HL-60/S4 treated with phorbol 12-myristate 13-acetate at 8.2 ng/mL for 4 days and 3 days (cell line): ENCODE measurements around the gene TMOD1.

Source experiments
- in situ Hi-C: fragments of 300-500 bp; cut with MboI; formaldehyde crosslinking; loops from 2 replicates; pipeline ENCODE4 v1.15.0; 2022; ENCODE audit warnings: low sequenced_read_pairs

The TMOD1 gene

DNA sequence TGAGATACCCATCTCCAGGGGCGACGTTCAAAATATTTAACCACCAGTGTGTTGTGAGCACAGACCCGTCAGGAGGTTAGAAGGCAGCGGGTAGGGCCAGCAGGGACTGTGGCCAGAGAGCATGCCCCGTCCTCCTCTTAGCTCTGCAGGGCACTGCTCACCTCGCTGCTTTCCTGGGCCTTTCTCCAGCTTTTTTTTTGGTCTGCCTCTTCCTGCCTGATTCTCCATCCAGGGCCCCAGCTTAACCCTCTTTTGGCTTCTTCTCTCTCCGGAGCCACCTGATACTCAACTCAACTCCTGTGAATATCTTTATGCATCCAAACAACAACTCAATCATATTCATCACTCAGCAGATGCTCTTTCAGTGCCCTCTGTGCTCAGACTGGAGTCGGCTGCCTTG lies 44.0 kb downstream of the TMOD1 start:
- in situ Hi-C loops = no loop called here

DNA sequence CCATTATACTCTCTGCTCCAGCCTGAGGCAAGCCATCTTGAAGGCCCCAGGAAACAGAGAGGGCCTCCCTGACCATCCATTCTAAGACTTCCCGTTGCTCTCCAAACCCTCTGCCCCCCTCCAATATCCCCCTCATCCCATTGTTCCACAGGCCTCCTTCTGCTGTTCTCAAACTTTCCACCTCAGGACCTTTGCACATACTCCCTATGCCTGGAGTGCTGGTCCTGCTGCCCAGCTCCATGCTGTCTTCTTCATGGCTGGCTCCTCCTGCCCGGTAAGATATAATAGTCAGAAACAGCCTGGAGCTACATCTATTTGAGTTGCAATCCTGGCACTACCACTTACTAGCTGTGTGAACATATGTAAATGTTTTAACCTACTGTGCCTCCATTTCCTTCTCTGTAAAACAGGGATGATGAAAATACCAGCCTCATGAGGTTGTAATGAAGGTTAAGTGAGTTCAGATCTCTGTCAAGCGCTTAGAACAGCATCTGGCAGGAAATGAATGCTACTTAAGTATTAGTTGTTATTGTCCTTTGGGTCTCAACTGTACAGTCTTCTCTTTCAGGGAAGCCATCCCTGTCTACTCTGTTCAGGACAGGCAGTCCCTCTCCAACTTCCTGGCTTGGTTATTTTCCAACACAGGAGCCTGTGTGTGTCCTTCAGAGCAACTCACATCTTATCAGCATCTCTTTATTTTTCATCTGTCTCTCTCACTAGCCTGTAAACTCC lies 45.8 kb downstream of the TMOD1 start:
- in situ Hi-C loops = no loop called here

DNA sequence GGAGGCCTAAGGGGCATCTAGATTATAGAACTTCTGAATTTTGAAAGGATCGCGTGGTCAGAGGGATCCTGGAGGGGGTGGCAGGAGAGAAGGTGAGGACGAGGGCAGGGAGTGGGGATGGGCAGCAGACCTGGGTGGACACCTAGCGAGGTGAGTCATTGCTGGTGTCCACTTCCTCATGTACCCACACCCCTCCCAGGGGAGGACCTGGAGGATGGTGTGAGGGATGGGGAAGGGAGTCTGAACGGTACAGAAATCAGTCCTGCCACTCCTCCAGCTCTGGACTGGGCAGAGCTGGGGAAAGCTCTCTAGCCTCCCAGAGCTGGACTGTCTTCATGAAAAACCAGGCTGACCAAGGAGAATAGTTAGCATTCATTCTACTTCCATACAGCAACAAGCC lies 46.9 kb downstream of the TMOD1 start:
- in situ Hi-C loops = no loop called here

DNA sequence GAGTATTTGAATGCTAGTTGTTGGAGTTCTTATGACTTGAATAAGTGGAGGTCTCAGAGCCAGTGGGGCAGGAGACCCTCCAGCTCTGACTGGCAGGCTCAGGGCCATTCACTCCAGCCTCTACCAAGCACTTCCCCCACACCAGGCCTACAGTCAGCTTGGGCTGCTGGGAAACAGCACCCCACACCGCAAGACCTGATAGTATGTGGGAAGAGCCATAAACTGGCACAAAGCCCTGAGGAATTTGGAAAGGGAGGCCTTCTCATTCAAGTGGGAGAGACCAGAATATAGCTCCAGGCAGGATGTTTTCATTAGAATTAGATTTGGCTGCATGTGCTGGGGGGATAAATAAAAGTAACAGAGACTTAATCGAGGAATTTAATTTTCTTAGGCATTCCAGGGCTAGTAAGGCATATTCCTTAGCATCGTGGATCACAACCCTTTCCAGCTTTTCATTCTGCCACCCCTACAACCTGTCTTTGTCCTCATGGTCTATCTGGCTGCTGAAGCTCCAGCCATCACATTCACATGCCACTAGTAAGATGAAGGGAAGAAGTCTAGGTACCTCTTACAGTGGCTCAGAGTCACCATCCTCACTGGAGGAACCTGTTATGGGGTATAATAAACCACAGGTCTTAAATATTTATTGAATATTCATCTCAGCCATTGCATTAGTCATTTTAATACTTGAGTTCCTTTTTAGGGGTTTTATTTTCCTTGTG lies 47.5 kb downstream of the TMOD1 start:
- in situ Hi-C loops = no loop called here

DNA sequence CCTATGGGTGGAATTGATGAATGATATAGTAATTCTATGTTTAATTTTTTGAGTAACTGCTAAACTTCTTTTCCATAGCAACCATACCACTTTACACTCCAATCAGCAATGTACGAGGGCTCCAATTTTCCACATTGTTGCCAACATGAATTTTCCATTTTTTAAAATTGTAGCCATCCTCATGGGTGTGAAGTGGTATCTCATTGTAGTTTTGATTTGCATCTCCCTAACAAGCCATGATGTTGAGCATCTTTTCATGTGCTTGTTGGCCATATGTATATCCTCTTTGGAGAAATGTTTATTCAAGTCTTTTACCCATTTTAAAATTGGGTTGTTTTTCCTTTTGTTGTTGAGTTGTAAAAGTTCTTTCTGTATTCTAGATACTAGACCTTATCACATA lies 48.9 kb downstream of the TMOD1 start:
- in situ Hi-C loops = no loop called here

DNA sequence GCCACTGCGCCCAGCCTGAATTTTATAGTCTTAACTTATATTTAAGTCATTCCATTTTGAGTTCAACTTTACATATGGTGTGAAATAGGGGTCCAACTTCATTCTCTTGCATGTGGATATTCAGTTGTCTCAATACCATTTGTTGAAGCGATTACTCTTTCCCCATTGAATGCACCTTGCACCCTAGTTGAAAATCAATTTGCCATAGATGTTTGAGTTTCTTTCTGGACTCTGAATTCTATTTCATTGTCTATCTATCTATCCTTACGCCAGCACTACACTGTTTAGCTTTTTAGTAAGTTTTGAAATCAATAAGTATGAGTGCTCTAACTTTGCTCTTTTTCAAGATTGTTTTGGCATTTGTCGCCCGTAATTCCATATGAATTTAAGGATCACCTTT lies 49.8 kb downstream of the TMOD1 start:
- in situ Hi-C loops = no loop called here

DNA sequence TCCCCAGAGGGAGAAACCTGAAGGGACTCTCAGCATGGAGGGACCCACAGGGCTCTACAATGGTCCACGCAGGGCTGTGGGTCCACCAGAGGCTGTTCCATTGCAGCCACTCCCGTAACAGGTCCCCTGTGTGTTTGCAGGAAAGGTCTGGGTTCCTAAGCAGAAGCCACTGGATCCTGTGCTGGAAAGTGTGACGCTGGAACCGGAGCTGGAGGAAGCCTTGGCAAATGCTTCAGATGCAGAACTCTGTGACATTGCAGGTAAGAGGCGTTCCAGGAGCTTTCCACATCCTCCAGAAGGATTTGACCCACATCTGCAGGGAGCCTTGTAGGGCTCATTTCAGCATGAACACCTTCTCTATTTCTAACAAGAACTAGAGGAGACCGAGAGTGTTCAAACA lies 51.7 kb downstream of the TMOD1 start:
- in situ Hi-C loops = no loop called here

DNA sequence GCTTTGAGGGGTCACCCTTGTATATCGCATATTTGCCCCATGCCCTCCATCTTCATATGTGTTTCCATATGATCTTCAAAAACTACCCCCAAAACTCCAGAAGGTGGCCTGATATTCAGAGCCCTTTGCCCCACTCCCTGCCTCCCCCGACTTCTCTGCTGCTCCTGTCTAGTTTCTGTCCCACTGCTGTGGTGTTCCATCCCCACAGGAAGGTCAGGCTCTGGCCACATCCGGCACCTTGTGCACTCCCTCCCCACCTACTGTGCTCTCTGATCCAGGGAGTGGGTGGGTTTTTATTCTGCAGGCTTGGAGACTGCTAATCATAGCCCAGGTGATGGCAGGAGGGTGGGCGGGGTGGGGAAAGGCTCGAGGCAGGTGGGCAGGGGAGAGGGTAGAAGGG lies 52.4 kb downstream of the TMOD1 start:
- in situ Hi-C loops = no loop called here

DNA sequence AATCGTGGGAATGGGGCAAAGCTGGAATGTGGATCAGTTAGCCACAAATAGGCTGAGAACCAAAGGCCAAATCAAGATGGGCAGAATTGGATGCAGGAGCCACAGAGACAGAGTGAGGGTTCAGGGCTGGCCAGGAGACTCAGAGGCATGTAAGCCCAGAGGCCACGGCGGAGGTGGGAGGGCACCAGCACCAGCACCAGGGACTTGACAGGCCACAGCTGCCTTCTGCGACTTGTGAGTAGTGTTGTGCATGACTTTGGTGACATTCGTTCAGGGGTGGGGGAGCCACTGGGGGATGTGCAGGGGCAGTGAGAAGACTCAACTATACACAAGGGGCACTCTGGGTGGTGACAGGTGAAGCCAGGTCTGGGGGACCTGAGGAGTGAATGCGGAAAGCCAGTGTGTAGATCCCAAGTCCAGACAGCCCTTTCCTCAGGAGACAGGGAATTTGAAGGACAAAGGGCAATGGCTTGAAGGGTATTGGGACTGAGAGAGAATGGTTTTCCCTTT lies 53.2 kb downstream of the TMOD1 start:
- in situ Hi-C loops = no loop called here

DNA sequence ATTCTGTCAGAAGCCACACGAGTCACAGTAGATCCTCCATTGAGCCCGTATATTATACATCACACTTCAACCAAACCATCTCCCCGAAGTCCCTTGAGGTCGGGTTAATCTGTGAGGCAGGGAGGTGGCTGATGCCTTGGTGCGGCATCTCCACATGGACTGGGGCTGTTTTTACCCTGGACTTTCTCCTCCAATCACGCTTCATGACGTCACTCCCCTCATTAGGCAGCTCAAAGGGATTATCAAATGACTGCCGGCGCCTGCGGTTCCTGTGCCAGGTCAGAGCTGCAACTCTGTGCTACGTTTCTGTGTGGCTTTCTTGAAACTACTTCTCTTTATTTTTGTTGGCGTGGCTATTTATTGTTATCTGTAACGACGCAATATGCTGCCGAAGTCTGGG lies 53.7 kb downstream of the TMOD1 start:
- in situ Hi-C loops = no loop called here

DNA sequence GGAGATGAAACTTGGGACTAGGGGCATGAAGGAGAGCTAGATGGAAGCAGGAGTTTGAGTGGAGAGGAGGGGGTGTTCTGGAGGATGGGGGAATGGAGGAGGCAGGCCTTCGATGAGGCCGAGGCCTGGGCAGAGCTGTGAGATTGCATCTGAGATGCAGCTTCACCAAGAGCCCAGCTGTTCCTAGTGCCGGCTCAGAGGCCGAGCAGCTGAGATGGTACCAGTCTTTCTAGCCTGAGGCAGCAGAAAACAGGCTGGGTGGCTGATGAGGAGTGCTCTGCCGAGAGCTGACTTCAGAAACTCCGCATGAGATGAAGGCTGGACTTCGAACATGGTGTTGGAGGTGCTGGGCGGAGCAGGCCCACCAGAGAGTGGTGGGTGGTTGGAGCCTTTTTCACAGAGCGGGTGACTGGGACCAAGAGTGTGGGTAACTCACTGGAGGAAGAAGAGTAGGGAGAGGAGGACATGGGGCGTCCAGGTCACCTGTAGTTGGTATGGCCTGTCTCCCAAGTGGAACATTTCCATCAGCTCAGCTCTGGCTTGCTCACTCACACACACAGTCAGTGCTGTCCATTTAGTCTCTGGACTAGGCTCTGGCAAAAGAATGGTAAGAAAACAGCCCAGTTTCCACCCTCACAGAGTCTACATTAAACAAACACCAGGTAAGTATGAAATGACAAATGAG lies 54.7 kb downstream of the TMOD1 start:
- in situ Hi-C loops = no loop called here

DNA sequence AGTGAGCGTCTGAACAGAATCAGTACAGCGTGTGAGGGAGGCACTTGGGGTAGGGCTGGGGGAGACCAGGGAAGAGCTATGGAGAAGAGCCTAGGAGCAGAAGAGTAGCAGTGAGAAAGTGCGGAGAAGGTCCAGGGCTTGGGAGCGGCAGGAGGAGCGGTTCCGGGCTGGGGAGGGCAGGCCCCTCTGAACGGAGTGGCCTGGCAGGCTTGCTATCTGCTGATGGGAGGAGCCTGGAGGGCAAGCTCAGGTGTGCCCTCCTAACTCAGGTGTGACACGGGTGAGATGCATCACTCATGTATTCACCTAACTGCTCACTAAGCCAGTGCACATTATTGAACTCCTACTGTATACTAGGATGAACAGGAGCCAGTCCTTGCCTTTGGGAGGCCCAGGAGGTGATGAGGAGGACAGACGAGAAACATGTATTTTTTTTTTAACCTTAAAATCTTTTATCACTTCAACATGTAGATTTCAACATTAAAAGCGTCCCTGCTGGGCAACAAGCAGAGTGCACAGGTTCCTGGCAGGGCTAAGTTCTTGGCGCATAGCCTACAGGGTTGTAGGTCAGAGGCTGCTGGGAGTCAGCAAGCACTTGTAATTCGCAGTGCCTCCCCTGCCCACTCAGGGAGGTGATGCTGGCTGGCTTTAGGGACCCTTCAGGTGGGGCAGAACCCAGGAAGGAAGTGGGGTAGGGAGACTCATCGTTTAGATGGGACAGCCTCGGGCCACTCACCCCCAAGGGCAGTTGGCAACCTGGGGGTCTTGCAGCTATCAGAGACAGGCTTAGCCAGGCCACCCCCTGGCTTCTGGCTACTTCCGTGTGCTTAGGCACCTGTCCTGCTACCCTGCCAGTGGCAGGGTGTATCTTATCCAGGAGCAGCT lies 55.5 kb downstream of the TMOD1 start:
- in situ Hi-C loops = no loop called here

DNA sequence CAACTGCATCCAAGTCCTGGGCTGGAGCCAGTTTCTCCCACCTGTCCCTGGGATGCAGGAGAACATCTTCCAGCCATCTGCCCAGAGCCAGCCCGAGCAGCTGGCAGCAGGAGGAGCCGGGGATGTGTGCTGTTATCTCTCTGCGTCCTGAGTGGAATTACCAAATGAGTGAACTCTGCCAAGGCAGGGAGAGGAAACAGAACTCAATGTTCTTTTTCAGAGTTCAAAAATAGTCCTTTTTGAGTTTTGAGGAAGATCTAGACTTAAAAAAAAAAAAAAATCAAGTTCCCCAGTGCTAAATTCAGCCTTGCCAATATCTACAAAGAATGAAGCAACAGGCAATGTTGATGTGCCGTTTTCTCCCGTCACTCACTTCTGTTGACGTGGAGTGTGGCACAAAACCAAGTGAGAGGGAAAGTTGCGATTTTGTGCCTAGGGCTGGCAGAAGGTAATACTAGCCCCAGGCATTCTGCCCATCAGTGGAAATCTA lies 56.2 kb downstream of the TMOD1 start:
- in situ Hi-C loops = no loop called here

DNA sequence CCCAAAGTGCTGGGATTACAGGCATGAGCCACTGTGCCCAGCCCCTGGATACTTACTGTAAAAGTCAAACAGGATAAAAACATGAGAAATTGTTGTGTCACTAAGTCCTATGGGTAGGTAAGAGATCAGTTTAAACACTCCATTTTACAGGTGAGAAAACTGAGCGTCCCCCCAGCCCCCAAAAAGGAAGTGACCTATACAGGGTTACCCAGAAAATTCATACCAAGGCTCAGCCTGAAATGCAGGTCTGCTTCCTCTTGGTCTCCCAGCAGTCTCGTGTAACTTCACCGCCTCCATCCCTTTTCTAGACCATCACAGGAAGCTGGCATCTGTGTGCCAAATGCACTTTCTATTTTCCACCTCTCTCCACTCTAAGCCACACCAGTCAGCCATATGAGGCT lies 57.2 kb downstream of the TMOD1 start:
- in situ Hi-C loops = no loop called here

DNA sequence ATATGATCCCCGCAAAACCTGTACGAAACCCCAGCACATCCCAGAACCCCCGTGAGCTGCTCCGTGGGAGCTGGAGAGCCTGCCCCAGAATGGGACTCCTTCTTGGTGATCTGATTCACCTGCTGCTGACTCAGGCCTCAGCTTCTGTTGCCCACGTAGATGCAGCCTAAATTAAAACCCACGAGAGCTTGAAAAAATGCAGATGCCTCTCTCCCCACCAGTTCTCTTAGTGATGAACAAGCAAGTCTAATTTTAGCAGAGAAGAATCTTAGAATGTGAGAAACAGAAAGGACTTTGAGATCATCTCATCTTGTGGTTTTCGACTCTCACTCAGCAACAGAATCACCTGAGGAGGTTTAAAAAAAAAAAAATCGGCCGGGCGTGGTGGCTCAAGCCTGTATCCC lies 57.6 kb downstream of the TMOD1 start:
- in situ Hi-C loops = no loop called here

DNA sequence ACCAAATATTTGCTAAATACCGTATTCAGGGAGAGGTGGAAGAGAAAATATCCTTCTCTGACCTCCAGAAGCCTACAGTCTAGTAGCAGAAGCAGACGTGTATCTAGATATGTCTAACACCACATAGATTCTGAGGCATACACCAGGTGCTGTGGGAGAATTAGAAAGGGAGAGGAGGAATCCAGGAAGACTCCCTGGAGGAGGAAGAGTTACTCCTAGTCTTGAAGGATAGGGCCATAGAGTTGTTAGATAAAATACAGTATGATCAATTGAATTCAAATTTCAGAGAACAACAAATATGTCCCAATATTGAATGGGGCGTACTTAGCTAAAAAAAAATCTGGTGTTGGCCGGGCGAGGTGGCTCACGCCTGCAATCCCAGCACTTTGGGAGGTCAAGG lies 58.7 kb downstream of the TMOD1 start:
- in situ Hi-C loops = no loop called here

DNA sequence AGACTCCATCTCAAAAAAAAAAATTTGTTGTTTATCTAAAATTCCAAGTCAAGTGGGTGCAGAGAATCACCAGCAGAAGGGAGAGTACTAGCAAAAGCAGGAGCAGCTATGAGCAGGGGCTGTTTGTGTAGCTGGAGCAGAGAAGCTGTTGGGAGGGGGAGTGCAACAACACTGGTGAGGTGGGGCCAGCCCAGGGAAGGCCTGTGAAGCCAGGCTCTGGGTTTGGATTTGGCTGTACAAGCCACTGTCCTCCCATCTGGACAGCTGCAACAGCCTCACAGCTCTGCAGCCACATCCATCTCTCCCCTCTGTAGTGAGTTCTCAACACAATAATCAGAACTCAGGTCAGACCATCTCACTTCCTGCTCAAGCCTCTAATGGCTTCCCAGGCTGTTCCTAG lies 59.4 kb downstream of the TMOD1 start:
- in situ Hi-C loops = no loop called here

DNA sequence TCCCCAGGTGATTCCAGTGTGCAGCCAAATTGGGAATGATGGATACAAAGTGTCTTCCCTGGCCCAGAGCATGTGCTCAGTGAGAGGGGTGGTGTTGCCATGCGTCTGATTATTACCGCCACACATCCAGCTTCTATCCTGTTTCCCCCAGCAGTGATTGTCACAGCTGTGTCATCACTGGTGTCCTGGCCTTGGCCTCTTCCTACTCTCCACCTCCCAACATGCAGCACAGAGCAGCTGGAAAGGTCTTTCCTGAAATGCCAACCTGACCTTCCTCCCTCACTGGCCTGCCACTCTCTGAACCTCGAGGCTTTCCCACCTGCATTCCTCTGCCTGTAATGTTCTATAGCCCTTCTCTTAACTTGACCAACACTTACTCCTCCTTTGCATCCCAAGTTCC lies 60.0 kb downstream of the TMOD1 start:
- in situ Hi-C loops = no loop called here

DNA sequence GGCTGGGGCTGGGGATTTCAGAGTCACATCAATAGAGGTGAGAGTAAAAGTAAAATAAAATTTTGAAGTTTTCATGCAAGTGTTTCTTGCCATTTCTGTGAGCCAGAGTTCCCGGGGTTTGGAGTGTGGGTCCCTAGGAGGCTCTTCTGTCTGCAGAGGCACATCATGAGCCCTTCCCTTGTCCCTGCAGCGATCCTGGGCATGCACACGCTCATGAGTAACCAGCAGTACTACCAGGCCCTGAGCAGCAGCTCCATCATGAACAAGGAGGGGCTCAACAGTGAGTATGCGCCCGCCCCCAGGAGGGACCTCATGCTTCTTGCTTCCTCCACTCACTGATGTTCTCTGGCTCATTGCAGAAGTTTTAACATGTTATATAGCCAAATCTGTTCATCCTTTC lies 61.1 kb downstream of the TMOD1 start:
- in situ Hi-C loops = no loop called here

DNA sequence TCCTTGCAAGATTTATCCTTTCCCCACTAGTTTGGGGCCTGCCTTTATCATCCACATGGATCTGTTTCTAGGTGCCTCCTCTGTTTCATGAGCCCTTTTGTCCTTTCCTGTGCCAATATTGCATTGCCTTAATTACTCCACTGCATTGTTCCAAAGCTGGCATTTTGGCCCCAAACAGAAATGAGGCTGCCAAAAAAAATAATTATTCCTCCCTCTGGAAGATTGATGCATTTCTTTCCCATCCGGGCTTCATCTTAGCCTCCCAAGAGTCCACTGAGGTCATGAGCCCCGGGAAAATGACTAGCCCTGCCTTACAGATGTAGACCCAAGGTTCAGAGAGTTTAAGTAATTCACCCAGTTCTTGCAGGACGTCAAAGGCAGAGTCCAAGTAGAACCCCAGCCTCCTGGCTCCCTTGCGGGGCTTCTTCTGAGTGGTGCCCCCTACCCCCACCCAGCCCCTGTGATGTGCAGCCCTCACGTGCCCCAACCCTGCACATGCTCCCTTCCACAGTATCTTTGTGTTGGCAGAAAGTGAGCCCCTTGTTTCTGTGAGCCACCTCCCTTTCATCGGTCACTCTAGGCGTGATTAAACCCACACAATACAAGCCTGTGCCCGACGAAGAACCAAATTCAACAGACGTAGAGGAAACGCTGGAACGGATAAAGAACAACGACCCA lies 62.1 kb downstream of the TMOD1 start:
- in situ Hi-C loops = no loop called here
